ENCODE measurements around the gene KRTAP10-1. TPM values are rescaled to one million over a fixed set of nuclear protein-coding genes. Genes with fewer than 3 reads are reported as not detected.

The KRTAP10-1 gene
- total and polyA plus RNA-seq, 2 of the 8 experiments (the other 6 are each of a cell fraction or from before 2014, with no cell fraction given): 0.08 TPM; not detected in 1

- Histone ChIP-seq H2BK20ac (ENCODE audit: low read length) (no peak overlapping the region), H3K56ac (replicated peaks; ENCODE audit: insufficient read length, low read depth, low read length) (no peak overlapping the region), H3K14ac (ENCODE audit: insufficient read length) (no peak overlapping the region), H2BK15ac (ENCODE audit: low read length) (no peak overlapping the region), H4K91ac (replicated peaks; ENCODE audit: insufficient read length, low read length) (no peak overlapping the region), H3K79me2 (ENCODE audit: control insufficient read depth in 1 of 2, insufficient read depth in 2 of 2, low read length in 2 of 2) (no peaks in the 10 kb centered on the region), H2BK12ac (ENCODE audit: low read depth, low read length) (no peak overlapping the region), H3K27ac (ENCODE audit: low read depth, low read length) (no peak overlapping the region), H4K5ac (ENCODE audit: insufficient read length, low read depth, low read length) (no peak overlapping the region), H4K20me1 (replicated peaks in 1 of 2; ENCODE audit: control insufficient read depth in 1 of 2, insufficient read depth in 2 of 2, low read length in 2 of 2) (no peaks in the 10 kb centered on the region), H2BK5ac (ENCODE audit: low read depth, low read length) (no peak overlapping the region), H2BK120ac (replicated peaks; ENCODE audit: low read depth, low read length) (no peak overlapping the region), H3K27me3 (replicated peaks in 1 of 4; ENCODE audit: control insufficient read depth in 3 of 4, extremely low read depth in 1 of 4, insufficient read depth in 3 of 4, low read length in 3 of 4) (no peaks in the 10 kb centered on the region; a peak in 1 of 7 replicates), H3K23me2 (ENCODE audit: low read depth, low read length) (no peaks in the 10 kb centered on the region), H3K18ac (ENCODE audit: extremely low read depth, low read length) (no peak overlapping the region), H3K4ac (replicated peaks; ENCODE audit: insufficient read length, low read depth, low read length) (no peak overlapping the region), H3K4me3 (ENCODE audit: extremely low read depth in 1 of 4, insufficient read depth in 2 of 4, low read depth in 3 of 4, low read length in 4 of 4) (no peak overlapping the region), H3K36me3 (ENCODE audit: control insufficient read depth in 2 of 4, insufficient read depth in 4 of 4, low read length in 3 of 4) (0 out of 8 replicates have a peak, but pooled peaks cover 0 to 2% (median 0%) of the 10 kb centered on the region in 4 experiments), H3K4me2 (ENCODE audit: insufficient read depth in 1 of 2, low read depth in 2 of 2, low read length in 2 of 2) (no peak overlapping the region), H3K79me1 (ENCODE audit: low read depth, low read length) (no peaks in the 10 kb centered on the region; the same call in 1 of the 2 replicates), H3K23ac (ENCODE audit: insufficient read length) (no peak overlapping the region), H3K9ac (replicated peaks in 1 of 4; ENCODE audit: extremely low read depth in 1 of 4, low read depth in 3 of 4, low read length in 3 of 4) (no peak overlapping the region), H2AFZ (ENCODE audit: low read length) (no peak overlapping the region), H4K8ac (ENCODE audit: extremely low read depth, insufficient read depth, low read length) (no peak overlapping the region), H3K9me3 (ENCODE audit: insufficient read depth in 2 of 2, low read depth in 1 of 2, low read length in 1 of 2) (no peaks in the 10 kb centered on the region), H2AK5ac (ENCODE audit: low read depth, low read length) (no peak overlapping the region), H3K4me1 (replicated peaks in 1 of 4; ENCODE audit: control insufficient read depth in 3 of 4, insufficient read depth in 4 of 4, low read length in 3 of 4) (peaks cover 0 to 18% (median 8%) of the 10 kb centered on the region in 4 experiments; a peak in 5 of 7 replicates)
- ChIA-PET POLR2A (ENCODE audit: partially characterized antibody) (no interaction called here), CTCF (ENCODE audit: partially characterized antibody) (interaction anchor here (1.0 to 1.6 kb wide), 2 partner anchors 10 to 294 kb away, joined by 3 read pairs; no protein-coding TSS in a partner anchor)
- DNase-seq (ENCODE audit: low read depth in 1 of 2, low spot score in 2 of 2) (no peak), FAIRE-seq (no peak)
- 92% methylated on average over 17 of the region's 23 CpGs; no CpG with 5 or more reads in 1 of the 2 experiments for WGBS, 2 experiments (ENCODE audit: extremely low coverage in 1 of 2, insufficient coverage in 1 of 2, insufficient read length in 1 of 2, insufficient replicate concordance in 2 of 2, low coverage in 1 of 2, low lambda C conversion rate in 2 of 2, missing lambda C conversion rate in 1 of 2)
- TF ChIP-seq JUN (IDR thresholded peaks at IDR 0.05; ENCODE audit: low read depth, low read length) (no peak), CEBPB (IDR thresholded peaks at IDR 0.05; ENCODE audit: low read depth, low read length) (no peak), SIRT6 (IDR thresholded peaks at IDR 0.05; ENCODE audit: low read length) (no peak), CTCF (IDR thresholded peaks at IDR 0.05; ENCODE audit: control extremely low read depth in 1 of 3, insufficient read depth in 1 of 3, low read depth in 1 of 3, low read length in 3 of 3) (no peak), ASH2L (IDR thresholded peaks at IDR 0.05; ENCODE audit: low read length) (no peak)
These were observed 40.4 kb downstream of the KRTAP10-1 start for GRCh38 chr21:44499631-44500030.

Data from H1 (cell line).